HG02763 (cell line): ENCODE measurements around the gene DDX54.
"Not testable (repeated sequence)": the region's sequence is repeated elsewhere in the genome, so short reads cannot be mapped to it uniquely, and the experiment has no call there.

Experiments
- ATAC-seq: cut with Tn5 transposase; IDR thresholded peaks from one replicate; pipeline ENCODE4 v1.9.1; 2021; ENCODE audit warnings: mild to moderate bottlenecking, moderate library complexity; ENCODE audit not compliant: unreplicated experiment

Gene DDX54

DNA sequence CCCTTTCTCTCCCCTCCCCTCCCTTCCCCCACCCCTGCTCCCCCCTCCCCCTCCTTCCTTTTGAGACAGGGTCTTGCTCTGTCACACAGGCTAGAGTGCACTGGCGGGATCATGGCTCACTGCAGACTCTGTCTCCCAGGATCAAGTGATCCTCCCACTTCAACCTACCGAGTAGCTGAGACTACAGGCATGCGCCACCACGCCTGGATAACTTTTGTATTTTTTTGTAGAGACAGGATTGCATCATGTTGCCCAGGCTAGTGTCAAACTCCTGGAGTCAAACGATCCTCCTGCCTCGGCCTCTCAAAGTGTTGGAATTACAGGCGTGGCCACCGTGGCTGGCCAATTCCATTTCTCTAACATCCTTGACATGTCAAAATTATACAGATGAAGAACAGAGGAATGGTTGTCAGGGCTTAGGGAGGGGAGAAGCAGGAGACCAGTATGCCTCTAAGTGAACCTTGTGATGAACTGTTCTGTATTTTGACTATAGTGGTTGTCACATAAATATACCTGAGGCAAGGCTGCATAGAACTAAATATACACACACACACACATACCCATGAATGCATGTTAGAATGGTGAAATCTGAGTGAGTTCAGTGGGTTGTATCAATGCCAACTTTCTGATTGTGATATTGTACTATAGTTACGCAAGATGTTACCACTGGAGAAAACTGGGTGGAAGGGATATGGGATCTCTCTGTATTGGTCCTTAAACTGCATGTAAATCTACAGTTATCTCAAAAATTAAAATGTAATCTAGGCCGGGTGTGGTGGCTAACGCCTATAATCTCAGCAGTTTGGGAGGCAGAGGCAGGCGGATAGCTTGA lies 39.3 kb downstream of the DDX54 start:
- no peak for ATAC-seq

DNA sequence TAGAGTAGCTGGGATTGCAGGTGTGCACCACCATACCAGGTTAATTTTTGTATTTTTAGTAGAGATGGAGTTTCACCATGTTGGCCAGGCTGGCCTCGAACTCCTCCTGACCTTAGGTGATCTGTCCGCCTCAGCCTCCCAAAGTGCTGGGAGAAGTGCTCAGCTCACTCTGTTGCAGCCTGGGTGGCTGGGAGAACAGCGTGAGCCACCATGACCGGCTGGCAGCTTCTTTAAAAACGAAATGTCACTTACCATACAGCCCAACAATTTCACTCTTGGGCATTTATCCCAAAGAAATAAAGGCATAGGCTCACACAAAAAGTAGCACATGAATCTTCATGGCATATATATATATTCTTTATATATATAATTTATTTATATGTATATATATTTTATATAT lies 40.5 kb downstream of the DDX54 start:
- ATAC-seq: no peak

- ATAC-seq: no peak
Observed at GRCh38 chr12:113143959-113144358, 41.3 kb downstream of the DDX54 start.

GRCh38 chr12:113142886-113143332 lies 42.4 kb downstream of the DDX54 start:
- no peak for ATAC-seq

GRCh38 chr12:113142173-113142885 lies 42.9 kb downstream of the DDX54 start:
- ATAC-seq: no peak

GRCh38 chr12:113141716-113142115 lies 43.6 kb downstream of the DDX54 start:
- ATAC-seq: not testable (repeated sequence)

GRCh38 chr12:113140706-113141105 lies 44.6 kb downstream of the DDX54 start:
- no peak for ATAC-seq

- ATAC-seq: no peak
Observed at GRCh38 chr12:113138826-113139225, 46.5 kb downstream of the DDX54 start.

DNA sequence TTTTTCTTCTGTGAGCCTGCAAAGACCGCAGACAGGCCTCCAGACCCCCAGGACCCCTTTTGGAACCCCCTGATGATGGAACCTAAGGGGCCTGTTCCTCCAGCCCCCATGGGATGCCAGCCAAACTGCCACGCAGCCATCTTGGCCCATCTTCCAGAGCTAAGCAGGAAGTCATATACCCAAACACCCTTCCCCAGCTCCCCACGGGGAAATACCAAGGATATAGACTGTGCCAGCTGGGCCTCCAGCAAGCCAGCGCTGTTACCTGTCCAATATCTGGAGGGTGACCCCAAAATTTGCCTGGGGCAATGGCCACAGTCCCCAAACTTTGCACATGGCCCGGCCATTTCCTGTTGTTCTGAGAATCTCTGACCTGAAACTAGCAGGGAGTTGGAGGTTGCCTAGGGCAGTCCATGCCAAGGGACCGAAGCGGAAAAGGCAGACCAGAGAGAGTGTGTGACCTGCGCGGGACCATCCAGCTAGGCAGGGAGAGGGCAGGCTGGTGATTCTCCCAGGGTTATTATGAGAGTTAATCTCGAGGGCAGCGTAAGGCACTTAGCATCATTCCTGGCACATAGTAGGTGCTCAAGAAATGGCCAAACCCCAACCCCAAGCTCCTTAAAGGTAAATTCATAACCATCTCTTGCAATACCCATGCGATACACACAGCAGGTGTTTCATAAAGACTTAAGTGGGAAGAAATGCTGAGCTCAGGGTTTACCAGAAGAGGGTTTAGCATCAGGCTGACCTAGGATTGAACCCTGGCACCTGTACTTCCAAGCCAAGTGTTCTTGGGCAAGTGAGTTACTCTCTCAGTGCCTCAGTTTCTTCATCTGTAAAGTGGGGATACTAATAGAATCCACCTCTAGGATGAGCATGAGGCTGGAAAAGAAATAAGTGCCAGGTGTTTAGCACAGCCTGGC lies 47.2 kb downstream of the DDX54 start:
- ATAC-seq: no peak

- no peak for ATAC-seq
Observed at GRCh38 chr12:113136990-113137511, 48.2 kb downstream of the DDX54 start.

GRCh38 chr12:113136128-113136989 lies 48.9 kb downstream of the DDX54 start:
- ATAC-seq: no peak

GRCh38 chr12:113135178-113136127 lies 49.8 kb downstream of the DDX54 start, which contains the start of gene RASAL1:
TSS of gene RASAL1 (minus strand) at chr12:113135761. CDS start at chr12:113135462, 299 bp downstream.
- no peak for ATAC-seq

GRCh38 chr12:113134521-113134951 lies 50.7 kb downstream of the DDX54 start:
- ATAC-seq: no peak

DNA sequence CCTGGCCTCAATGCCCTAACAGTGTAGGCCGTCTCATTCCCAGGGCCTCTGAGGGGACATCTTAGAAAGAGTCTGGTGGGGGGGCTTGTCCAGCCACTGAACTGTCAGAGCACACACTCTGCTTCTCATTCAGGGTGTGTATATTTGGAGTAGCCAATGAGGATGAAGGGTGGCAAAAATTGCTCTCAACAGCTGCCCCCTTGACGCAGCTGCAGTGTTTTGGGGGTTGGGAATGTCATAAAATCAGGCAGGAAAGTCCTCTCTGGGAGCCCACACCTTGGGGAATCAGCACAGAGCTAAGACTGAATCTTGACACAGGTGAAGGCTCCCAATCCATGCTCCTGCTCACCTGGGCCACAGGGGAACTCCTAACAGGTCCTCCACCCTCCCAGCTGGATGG lies 51.2 kb downstream of the DDX54 start:
- no peak for ATAC-seq

DNA sequence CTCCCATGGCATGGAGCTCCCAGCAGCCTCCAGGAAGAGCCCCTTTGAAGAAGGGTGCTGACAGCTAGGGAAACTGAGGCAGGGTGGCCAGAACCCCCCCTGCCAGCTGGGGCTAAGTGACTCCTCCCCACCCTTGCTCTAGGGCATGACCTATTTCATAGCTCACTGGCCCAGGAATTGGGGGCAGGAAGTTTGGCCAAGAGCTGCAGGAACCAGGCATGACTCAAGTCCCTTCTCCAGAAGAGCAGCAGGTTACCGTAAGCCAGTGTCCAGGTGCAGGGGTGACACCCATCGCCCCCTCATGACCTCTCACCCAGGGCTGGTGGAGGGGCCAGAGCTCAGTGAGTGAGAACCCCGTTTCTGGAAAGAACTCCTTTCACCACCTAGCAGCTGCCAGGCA lies 51.6 kb downstream of the DDX54 start:
- no peak for ATAC-seq

DNA sequence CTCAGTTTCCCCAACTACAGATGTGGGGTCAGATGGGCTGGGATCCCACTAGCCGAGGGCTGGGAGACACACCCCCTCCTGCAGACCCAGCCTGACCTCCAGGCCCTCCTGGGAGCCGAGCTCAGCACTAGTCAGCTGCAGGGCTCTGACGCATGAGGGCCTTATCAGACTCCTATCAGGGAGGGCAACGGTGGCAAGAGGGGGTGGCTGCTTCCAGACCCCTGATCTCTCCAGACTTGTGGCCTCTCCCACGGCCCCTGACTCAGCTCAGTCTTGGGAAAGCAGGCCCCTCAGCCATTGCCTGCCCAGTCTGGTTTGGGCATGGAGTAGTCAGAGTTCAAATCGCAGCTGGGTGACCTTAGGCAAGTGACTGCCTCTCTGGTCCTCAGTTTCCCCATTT lies 52.2 kb downstream of the DDX54 start:
- ATAC-seq: no peak

DNA sequence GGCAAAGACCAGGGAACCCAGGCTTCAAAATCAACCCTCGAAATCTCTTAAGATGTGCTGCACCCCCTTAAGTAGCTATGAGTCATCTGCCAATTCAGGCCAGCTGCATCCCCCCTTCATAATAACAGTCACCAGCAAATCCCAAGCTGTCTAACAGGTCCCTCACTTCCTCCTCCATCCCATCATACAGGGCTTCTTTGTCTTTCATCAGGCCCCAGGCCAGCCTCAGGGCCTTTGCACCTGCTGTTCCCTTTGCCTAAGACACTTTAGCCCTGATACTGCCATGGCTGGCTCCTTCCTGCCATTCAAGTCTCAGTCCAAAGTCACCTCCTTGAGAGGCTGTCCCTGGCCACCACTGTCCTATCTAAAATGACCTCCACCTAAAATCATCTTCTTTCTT lies 53.7 kb downstream of the DDX54 start:
- no peak for ATAC-seq

DNA sequence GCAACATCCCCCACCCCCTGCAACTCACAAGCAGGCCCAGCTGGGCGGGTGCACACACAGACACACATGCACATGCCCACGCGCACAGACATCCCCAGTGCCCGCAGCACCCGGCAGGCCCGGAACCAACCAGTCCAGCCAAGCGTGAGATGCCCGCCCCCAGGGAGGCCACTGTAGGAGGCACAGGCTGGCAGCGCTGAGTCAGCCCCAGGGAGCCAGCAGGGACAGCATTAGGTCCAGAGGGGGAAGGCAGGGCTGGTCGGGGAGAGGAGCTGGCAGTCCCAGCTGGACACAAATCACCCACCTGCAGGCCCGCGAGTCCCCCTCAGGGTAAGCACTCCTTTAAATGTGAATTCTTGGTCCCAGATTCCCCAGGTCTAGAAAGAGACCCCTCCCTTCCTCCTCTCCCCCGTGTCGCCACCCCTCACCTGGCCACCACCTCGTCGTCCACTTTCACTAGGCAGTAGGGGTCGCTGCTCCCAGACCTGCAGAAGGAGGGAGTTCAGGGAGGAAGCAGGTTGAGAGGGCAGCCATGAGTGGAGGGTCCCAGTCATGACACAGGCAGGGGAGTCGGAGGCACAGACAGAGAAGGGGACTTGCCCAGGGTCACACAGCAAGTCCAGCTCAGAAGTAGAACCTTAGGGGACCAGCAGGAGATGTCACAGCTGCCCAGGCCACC lies 54.7 kb downstream of the DDX54 start:
- no peak for ATAC-seq
